NK-92 (cell line): ENCODE measurements around the gene CCM2.

Source experiments
- DNase-seq: peaks from one replicate; lab custom pipeline; 2025; ENCODE audit not compliant: unreplicated experiment; lab: John Stamatoyannopoulos, UW

The CCM2 gene

DNA sequence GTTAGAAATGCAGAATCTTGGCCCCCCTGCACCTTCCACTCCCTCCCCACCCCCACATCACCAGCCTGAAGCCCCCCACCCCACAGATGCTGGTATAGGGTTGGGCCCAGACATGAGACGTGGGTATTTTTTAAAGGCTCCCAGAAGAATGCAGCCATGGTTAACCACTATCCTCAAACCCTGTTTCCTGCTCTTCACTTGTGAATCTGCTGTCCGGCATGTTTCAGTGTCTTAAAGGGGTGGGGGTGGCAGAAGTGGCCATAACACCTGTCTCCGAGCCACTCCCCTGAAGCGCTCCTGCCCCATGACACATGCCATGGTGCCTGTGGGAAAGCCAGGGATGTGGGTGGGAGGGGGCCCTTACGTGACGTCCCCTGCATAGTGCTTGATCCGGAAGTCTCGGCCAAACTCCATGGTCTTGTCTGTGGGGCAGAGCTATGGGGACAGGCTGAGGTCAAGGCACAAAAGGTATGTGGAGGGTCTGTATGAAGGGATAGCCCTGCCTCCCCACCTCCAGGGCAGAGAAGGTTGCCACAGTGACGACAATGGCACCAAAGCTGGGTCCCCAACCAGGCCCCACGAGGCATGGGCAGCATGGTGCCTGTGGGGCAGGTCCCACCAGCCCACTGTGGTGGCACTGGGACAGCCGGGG is 30.8 kb upstream of the CCM2 start:
- DNase-seq = no peak

DNA sequence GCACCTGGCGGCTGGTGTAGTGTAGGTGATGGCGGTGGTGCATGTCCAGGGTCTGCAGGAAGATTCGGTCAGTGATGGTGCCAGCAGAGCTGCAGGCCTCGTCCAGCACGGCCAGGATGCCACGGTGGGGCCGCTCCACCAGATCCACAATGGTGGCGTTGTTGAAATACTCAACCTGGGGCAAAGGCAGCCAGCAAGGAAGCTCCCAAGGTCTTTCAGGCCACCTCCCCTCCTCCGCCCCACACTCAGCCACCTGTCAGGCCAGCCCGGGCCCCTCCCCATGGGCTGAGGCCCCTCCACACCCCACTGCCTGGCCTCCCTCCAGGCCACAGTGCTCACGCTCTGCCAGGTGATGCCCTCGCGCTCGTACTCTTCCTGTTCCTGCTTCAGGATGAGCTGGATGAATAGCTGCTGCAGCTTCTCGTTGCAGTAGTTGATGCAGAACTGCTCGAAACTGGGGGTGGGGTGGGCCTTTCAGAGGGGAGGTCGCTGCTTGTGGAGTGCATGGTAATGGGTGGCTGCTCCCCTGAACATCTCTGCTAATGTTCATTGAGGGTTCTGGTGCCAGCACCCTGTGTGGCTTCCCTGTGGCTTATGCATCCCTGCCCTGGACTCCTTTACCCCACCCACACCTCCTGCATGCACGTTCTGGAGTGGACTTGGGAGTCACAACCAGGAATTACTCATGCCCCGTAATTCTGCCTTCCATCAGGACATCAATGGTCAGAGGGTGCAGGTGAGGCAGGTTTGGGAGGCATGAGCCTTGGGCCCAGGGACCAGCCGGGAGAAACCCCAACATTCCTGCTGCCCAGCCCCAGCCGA is 30.1 kb upstream of the CCM2 start:
- DNase-seq = no peak

DNA sequence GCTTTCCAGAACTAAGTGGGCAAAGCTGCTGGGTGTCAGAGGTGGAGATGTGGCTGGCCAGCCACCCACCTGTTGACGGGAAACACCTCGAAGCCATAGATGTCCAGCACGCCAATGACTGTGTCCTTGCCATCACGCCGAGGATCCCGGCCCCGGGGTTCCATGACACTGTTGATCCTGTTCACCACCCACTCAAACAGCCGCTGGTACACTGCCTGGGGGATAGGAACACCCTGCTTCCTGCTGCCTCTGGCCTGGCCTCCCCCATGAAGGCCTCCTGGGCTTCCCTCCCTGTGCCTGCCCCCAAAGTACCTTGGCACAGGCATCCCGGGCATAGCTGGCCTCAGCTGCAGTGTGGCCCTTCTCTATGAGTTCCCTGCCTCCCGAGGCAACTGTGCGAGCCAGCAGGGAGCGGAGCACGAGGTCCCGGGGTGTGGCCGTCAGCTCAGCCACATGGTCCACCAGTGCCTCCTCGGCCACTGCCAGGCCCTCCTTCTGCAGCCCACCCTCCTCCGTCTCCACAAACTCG is 29.4 kb upstream of the CCM2 start:
- DNase-seq = no peak

DNA sequence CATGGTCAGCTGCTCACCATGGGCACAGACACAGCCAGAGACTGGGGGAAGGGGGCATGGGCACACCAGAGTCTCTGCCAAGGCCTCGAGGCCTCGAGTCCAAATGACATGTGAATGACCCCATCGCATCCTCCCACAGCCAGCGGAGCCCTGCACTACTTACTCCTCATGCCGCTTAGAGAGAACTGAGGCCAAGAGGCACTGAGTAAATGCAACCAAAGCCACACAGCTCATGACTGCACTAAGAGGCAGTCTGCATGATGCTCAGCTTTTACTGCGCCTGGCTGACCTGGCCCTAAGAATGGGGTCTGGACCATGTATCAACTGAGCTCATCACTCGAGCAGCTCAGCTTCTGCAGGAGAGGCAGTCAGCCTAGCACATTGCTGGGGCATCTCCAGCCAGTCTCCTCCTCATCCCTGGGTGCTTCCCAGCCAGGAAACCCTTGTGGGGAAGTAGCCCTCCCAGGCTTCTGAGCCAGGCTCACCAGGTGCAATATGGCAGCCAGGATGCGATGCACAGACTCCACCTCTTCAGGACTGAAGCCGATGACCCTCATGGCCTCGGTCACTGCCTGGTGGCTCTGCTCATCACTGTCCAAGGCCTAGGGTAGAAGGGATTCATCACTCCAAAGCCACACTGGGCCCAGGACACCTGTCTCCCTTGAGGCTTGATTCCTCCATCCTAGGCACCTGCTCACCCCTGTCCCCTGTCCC is 28.7 kb upstream of the CCM2 start:
- no peak for DNase-seq

DNA sequence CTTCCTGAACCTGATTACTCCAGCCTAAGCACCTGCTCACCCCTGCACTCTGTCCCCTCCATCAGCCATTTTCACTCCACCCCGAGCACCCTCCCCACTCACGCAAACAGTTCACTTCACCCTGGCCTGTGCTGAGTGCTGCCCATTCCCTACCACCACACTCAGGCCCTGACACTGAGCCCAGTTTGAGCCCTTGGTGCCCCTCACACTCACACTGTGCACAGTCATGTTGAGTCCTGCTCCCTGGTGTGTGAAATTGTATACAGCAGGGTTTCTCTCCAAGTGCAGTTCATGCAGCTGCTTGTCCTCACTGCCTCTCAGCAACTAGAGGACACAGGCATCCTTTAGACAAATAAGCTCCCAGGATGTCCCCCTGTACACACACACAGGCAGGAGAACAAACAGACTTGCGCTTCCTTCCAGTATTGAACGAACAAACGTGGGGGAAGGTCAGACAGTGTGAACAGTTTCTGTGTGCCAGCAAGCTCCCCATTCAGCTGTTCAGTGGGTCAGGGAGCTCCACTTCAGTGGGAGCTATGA is 28.0 kb upstream of the CCM2 start:
- DNase-seq = no peak

DNA sequence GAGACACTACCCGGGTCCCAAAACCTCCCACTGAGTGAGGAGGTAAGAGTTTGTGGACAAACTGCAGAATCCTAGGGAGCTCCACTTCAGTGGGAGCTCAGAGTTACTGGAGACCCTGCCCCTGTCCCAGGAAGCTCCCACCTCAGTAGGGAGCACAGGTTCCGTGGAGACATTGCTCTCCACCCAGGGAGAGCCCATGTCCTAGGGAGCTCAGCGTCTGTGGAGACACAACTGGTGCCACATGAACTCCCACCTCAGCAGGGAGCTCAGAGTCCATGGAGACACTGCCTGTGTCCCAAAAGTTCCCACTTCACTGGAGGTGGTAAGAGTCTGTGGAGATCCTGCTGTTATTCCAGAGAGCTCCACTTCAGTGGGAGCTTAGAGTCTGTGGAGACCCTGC is 27.4 kb upstream of the CCM2 start:
- DNase-seq = no peak

DNA sequence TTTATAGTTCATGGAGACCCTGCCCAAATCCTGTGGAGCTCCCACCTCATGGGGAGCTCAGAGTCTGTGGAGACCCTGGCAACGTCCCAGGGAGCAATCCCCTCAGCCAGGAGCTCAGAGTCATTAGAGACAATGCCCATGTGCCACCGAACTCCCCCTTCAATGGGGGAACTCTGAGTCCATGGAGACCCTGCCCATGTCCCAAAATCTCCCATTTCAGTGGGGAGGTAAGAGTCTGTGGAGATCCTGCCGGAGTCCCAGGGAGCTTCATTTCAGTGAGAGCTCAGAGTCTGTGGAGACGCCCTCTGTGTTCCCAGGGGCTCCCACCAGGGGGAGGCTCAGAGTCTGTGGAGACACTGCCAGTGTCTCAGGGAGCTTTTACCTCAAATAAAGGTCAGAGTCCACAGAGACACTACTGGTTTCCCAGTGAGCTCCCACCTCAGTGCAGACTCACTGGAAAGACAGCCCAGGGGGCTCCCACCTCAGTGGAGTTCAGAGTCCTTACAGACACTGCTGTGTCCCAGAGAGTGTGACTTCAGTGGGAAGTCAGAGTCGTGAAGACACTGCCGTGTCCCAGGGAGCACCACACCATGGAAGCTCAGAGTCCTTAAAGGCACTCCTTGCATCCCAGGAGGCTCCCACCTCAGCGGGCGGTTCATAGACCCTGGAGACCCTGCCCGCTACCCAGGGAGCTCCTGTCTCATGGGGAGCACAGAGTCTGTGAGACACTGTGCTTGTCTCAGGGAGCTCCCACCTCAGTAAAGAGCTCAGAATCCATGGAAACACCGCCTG is 26.2 kb upstream of the CCM2 start:
- no peak for DNase-seq

DNA sequence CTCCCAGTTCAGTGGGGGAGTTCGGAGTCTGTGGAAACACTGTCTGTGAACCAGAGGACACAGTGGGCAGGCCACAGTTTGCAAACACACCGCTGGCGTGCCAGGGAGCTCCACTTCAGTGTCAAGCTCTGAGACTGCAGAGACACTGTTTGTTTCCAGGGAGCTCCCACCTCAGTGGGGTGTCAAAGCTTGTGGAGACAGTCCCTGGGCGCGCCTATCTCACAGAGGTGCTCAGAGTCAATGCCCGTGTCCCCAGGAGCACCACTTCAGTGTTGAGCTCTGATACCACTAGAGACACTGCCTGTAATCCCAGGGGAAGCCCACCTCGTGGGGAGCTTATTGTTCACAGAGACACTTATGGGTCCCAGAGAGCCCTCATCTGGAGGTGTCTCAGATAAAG is 25.5 kb upstream of the CCM2 start:
- DNase-seq = no peak

DNA sequence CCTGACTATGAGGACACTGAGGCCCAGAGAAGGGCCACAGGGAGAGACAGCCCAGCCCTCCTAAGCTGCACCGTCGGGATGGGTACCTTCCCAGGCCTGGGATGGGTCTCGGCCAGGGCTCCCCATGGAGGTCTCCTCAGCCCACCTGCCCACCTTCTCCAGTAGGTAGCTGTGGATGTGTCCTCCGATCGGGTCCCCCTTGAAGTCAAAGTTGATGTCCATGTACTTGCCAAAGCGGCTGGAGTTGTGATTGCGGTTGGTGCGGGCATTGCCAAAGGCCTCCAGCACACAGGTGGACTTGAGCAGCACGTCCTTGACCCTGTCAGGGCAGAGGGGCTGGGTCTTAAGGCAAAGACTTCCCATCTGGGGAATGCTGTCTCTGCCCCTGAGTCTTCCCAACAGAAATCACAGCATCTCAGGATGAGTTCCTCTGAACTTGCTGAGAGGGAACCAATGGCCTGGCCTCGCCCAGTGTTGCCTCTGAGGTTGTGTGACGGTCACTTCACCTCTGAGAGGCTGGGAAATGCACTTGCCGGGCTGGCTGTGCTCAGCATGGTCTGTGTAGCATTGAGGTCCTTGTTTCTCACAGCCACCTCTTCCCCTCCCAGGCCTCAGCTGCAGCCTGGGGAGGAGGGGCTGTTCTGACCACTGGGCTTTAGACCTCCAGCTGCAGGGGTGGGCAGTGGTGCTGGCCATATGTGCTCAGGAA is 24.5 kb upstream of the CCM2 start:
- no peak for DNase-seq

DNA sequence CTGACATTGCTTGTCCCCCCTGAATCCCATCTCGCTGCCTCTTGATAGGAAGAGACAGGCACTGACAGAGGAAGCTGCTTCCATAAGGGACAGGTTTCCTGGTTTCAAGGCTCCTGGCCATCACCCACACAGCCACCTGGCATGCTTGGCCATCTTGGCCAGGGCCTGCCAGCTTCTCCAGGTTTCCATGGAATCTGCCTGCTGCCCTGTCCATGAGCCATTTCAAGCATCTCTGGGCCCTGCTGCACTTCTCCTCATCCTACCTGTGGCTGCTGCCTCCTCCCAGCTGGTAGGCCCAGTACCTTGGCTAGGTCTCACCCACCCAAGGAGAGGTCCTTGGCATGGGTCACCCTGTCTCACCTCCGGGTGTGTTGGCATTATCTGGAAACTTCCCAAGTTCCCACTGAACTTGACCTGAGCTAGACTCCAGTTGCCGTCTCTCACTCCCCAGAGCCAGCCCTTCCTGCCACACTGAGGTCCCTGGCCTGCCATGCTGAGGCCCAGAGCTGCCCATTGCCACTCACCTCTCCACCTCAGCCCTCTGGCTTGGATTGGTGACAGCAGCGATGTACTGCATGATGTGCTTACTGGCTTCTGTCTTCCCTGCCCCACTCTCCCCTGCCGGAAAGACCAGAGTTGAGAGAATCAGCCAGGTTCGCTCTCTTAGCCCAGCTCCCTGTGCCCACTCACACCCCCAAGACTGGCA is 23.8 kb upstream of the CCM2 start:
- DNase-seq = no peak

DNA sequence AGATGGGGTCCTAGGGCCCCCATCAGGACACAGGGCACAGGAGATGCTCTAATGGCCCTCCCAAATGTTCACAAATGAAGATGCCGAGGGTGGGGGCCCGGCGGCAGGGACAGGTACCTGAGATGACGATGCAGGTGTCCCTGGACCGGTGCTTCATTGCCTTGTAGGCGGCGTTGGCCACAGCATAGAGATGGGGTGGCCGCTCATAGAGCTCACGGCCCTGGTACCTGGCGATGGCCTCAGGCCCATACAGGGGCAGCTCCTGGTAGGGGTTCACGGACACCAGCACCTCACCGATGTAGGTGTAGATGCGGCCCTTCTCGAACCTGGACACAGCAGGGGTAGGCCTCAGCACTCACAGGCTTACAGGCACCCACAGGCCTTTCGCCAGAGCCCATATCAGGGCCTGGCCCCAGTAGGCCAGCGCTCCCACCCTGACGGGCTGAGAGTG is 23.2 kb upstream of the CCM2 start:
- DNase-seq = no peak

DNA sequence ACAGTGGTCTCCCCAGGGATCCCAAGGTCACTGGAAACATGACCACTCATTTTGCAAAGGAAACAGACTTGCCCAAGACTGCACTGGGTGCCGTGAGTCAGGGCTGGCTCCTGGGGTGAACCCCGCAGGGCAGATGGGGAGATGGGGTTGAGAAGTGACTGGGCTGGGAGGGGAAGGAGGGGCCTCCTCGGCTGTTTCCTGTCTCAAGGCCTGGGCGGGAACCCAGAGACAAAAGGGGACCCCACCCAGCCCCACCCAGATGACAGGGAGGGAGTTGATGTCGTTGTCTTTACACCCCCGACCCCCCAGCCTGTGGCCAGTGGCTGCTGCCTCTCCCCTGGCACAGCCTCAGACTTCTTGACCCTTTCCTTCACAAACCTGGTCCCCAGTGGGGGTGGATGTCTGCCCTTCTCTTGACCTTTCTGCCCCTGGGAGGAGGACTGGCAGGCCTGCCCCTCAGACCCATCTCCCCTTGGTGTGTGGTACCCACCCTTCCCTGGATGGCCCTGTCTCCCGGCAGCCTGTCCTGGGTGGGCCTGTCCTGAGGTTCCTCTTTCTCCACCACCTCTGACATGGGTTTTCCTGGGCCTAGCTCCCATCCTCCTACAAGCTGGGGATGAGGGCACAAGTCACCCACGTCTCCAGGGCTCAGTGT is 22.6 kb upstream of the CCM2 start:
- no peak for DNase-seq

DNA sequence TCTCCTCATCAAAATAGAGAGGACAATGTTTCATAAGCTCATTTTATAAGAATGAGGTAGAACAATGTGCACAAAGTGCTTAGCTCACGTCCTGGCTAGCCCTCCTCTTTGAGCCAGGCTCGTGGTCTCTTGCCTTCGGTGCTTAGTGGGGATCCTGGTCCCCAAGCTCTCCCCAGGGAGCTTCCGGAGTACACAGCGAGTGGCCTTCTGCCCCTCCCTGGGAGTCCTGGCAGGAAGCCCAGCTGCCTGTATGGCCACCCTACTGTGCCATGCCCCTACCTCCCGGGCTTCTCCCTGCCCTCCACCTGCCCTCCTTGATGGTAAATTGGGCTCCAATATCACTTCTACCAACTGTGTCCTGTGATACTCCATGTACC is 22.1 kb upstream of the CCM2 start:
- no peak for DNase-seq

DNA sequence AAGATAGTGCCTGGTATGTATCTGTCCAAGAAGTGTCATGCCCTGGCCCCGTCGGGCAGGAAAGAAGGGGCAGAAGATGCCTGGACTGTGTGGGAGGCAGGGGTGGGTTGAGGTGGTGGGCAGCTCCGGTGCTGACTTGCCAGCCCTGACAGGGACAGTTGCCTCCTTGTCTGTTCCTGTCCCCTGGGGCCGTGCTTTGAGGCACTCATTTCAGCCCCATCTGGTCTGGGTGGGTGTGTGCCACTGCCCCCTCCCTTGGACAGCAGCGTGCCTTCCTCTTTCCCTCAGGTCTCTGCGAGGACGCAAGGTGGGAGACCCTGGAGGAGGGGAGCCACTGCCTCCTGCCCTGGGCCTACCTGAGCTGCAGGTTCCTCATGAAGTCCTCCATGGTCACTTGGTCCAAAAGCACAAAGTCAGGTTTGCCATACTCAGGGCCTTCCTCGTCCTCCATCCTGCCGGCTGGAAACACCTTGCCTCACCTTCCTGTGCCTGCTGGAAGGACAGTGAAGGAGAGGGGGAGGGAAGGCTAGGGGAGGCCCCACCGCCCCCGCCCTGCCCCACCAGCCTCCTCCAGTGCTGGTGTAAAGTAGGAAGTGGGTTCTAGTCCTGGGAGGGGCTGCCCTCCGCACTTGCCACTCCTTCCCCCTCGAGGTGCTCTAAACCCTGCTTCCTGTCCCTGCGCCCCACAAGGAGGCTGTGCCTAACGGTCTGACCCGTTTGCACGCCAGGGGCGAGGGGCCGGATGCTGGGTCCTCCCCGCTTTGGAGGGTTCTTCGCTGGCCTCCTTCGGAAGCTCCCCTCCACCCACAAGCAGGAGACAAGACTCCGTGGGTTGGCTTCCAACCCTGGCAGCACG is 21.3 kb upstream of the CCM2 start, which contains the start of gene MYO1G:
TSS of gene MYO1G (minus strand) at position 505 of the 856 bp plus-strand sequence. CDS start at position 451, 54 bp downstream.
- peak; percentile 32 for DNase-seq

DNA sequence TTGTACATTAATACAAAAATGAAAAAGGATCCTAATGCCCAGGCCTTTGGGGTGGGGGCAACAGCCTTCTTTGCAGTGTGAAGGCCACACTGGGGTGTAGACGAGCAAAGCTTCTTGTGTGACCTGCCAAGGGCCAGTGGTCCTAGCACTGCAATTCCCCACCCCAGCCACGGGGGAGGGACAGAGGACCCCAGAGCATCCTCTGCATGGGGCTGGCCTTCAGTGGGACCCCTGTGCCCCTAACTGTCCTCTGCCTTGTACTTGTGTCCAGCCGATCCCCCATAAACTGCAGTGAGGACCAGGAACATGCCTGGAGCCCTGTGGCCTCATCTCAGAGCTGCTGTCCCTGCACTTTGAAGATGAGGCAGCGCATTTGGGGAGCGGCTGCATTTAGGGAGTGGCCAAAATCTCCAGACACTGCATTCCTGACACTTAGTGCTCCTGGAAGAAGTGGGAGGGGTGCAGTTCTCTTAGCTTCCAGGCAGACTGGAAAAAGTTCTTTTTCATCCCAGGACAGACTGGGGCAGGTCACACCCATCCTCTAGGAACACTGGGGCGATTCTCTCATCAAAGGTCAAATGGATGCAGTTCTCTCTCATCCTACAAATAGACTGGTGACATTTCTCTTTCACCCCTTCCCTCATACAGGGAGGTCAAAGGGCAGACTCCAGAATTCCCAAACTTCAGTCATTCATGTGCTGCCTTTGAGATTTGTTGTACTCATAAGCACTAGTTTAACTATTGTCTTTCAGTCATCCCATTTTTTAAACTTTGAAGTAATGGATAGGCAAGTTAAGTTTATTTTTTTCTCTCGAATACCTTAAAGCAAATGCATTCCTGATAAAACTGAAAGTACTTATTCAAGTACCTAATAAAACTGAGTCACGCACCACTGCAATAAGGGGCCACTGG is 20.3 kb upstream of the CCM2 start:
- DNase-seq = no peak

DNA sequence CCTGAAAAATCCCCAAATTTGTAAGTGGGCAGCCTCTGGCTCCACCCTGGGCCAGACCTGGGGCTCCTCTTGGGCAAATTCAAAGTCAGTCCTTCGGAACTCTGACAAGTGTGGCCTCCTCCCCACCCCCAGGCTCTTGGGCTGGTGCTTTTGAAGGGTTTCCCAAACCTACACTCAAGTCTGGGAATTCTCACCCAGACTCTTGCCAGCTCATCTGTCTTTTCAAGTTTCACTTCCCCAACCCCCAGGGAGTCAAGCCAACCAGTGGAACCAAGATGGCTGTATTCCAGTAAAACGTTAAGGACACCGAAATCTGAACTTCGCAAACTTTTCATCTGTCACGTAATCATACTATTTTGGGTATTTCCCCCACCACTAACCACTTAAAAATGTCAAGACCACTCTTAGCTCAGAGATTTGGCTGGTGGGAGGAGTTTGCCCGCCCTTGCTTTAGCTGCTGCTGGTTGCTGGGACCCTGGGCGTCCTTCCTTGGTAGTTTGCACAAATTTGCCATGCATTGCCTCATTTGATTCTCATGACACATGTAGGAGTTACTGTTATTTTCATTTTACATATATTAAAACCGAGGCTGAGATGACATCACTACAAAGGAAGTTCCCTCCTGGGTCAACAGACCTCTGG is 19.5 kb upstream of the CCM2 start:
- no peak for DNase-seq
